Calu3 (cell line): ENCODE measurements around the gene SLC39A11. TPM values are rescaled to one million over a fixed set of nuclear protein-coding genes. Genes with fewer than 3 reads are reported as not detected.

Experiments
- BruUV-seq: library from RNA; stranded (reverse); fragments of 400-500 nt; replicated peaks from 2 replicates; lab custom pipeline; 2021; lab: Mats Ljungman, UMichigan
- CTCF ChIA-PET: fragments of 300-600 bp; sonication (Branson Sonifier 250); formaldehyde crosslinking; loops from one replicate; lab custom pipeline; 2022; ENCODE audit warnings: antibody characterized with exemption; lab: Charles Lee
- DNase-seq: peaks from one replicate; pipeline ENCODE4 v3.0.0; 2022
- H3K27ac Mint-ChIP-seq: one replicate; pipeline ENCODE4 v1.8.0; 2022; ENCODE audit warnings: mixed read lengths; ENCODE audit not compliant: unreplicated experiment
- H3K27me3 Mint-ChIP-seq: one replicate; pipeline ENCODE4 v1.8.0; 2022; ENCODE audit warnings: mixed read lengths; ENCODE audit not compliant: unreplicated experiment
- H3K36me3 Mint-ChIP-seq: one replicate; pipeline ENCODE4 v1.8.0; 2022; ENCODE audit warnings: mild to moderate bottlenecking, moderate library complexity, mixed read lengths; ENCODE audit not compliant: insufficient read depth, unreplicated experiment
- H3K4me1 Mint-ChIP-seq: one replicate; pipeline ENCODE4 v1.8.0; 2022; ENCODE audit warnings: mild to moderate bottlenecking, low read depth, mixed read lengths; ENCODE audit not compliant: unreplicated experiment
- H3K4me3 Mint-ChIP-seq: one replicate; pipeline ENCODE4 v1.8.0; 2022; ENCODE audit warnings: mild to moderate bottlenecking, low read depth, moderate library complexity, mixed read lengths; ENCODE audit not compliant: unreplicated experiment
- H3K9me3 Mint-ChIP-seq: one replicate; pipeline ENCODE4 v1.8.0; 2022; ENCODE audit warnings: low read depth, mixed read lengths; ENCODE audit not compliant: unreplicated experiment
- CTCF ChIP-seq: fragments of 200-600 bp; IDR thresholded peaks from one replicate; pipeline ENCODE4 v1.8.0; 2022; ENCODE audit warnings: antibody characterized with exemption; ENCODE audit not compliant: unreplicated experiment
- intact Hi-C: fragments of 100-400 bp; cut with micrococcal nuclease; formaldehyde crosslinking; loops from one replicate; pipeline ENCODE4 v1.10.0; 2022; ENCODE audit not compliant: unreplicated experiment
- total RNA-seq: library from RNA; stranded (reverse); gene quantifications from 2 replicates; pipeline ENCODE4 v1.2.3, GENCODE V29; 2022

The SLC39A11 gene
- total RNA-seq, 1 experiment from 2014 or later, result 60.3 TPM

GRCh38 chr17:72858826-72859495 is 233.5 kb downstream of the SLC39A11 start:
- BruUV-seq, result no TSS peak
- no peak for TF ChIP-seq CTCF
- H3K27ac Mint-ChIP-seq, result no peak overlapping the region
- intact Hi-C loops, result no loop called here
- no peak for DNase-seq
- no peak overlapping the region for H3K4me3 Mint-ChIP-seq
- no peaks in the 10 kb centered on the region for H3K4me1 Mint-ChIP-seq
- H3K9me3 Mint-ChIP-seq, result peaks cover 2% of the 10 kb centered on the region
- CTCF ChIA-PET, result no interaction called here
- no peaks in the 10 kb centered on the region for H3K27me3 Mint-ChIP-seq
- no peaks in the 10 kb centered on the region for H3K36me3 Mint-ChIP-seq

GRCh38 chr17:72853440-72854415 is 238.8 kb downstream of the SLC39A11 start:
- no peak overlapping the region for H3K27ac Mint-ChIP-seq
- CTCF ChIA-PET, result no interaction called here
- no TSS peak for BruUV-seq

GRCh38 chr17:72852277-72852938 is 240.1 kb downstream of the SLC39A11 start:
- CTCF ChIA-PET, result no interaction called here
- no peak overlapping the region for H3K4me3 Mint-ChIP-seq
- DNase-seq, result no peak
- no TSS peak for BruUV-seq
- H3K36me3 Mint-ChIP-seq, result no peaks in the 10 kb centered on the region
- no peaks in the 10 kb centered on the region for H3K4me1 Mint-ChIP-seq
- H3K27ac Mint-ChIP-seq, result no peak overlapping the region
- no peak for TF ChIP-seq CTCF
- H3K9me3 Mint-ChIP-seq, result no peaks in the 10 kb centered on the region
- no peaks in the 10 kb centered on the region for H3K27me3 Mint-ChIP-seq
- intact Hi-C loops, result no loop called here

More at GRCh38 chr17:72853440-72854415, 238.8 kb downstream of the SLC39A11 start:
- no peaks in the 10 kb centered on the region for H3K36me3 Mint-ChIP-seq
- TF ChIP-seq CTCF, result no peak
- H3K27me3 Mint-ChIP-seq, result no peaks in the 10 kb centered on the region
- H3K4me3 Mint-ChIP-seq, result no peak overlapping the region
- intact Hi-C loops, result no loop called here
- H3K4me1 Mint-ChIP-seq, result no peaks in the 10 kb centered on the region
- DNase-seq, result no peak
- H3K9me3 Mint-ChIP-seq, result peaks cover 2% of the 10 kb centered on the region

GRCh38 chr17:72850410-72851118 is 241.9 kb downstream of the SLC39A11 start:
- BruUV-seq, result no TSS peak
- CTCF ChIA-PET, result no interaction called here
- Mint-ChIP-seq H3K36me3 (no peaks in the 10 kb centered on the region), H3K27me3 (no peaks in the 10 kb centered on the region), H3K4me1 (no peaks in the 10 kb centered on the region), H3K27ac (no peak overlapping the region), H3K9me3 (no peaks in the 10 kb centered on the region), H3K4me3 (no peak overlapping the region)
- intact Hi-C loops, result no loop called here
- TF ChIP-seq CTCF, result no peak
- DNase-seq, result no peak
